Activated CD8-positive, alpha-beta memory T cell treated with anti-CD3 and anti-CD28 coated beads, Interleukin-2, amount 50 U/mL, for 1 hour (primary cell): ENCODE results near the gene KNTC1.
"Not testable (repeated sequence)": the region's sequence is repeated elsewhere in the genome, so short reads cannot be mapped to it uniquely, and the experiment has no call there.

Experiments
- DNase-seq: peaks from one replicate; pipeline ENCODE4 v3.0.0-alpha.2; 2020; ENCODE audit errors: extremely low read depth

The KNTC1 gene

GRCh38 chr12:122505419-122506051 lies 21.5 kb upstream of the KNTC1 start:
- DNase-seq: no peak

- no peak for DNase-seq
These were observed 20.6 kb upstream of the KNTC1 start for GRCh38 chr12:122506393-122506938.

GRCh38 chr12:122508163-122508562 lies 18.9 kb upstream of the KNTC1 start:
- DNase-seq: no peak

GRCh38 chr12:122513028-122513427 lies 14.0 kb upstream of the KNTC1 start:
- not testable (repeated sequence) for DNase-seq

- DNase-seq: no peak
These were observed 13.4 kb upstream of the KNTC1 start for GRCh38 chr12:122513660-122514059.

GRCh38 chr12:122515275-122515674 lies 11.8 kb upstream of the KNTC1 start:
- no peak for DNase-seq

GRCh38 chr12:122516544-122517361 lies 10.3 kb upstream of the KNTC1 start:
- DNase-seq: no peak

- DNase-seq: no peak
These were observed 9.2 kb upstream of the KNTC1 start for GRCh38 chr12:122517877-122518276.

- DNase-seq: no peak
These were observed 8.1 kb upstream of the KNTC1 start for GRCh38 chr12:122518908-122519307.

- DNase-seq: no peak
These were observed 7.6 kb upstream of the KNTC1 start for GRCh38 chr12:122519418-122519817.

- no peak for DNase-seq
These were observed 6.4 kb upstream of the KNTC1 start for GRCh38 chr12:122520676-122521075.

GRCh38 chr12:122523280-122523679 lies 3.8 kb upstream of the KNTC1 start:
- DNase-seq: no peak

GRCh38 chr12:122523846-122524718 lies 3.0 kb upstream of the KNTC1 start:
- DNase-seq: no peak

- DNase-seq: no peak
These were observed 462 bp downstream of the KNTC1 start for GRCh38 chr12:122527478-122527944.

GRCh38 chr12:122528582-122528981 lies 1.5 kb downstream of the KNTC1 start:
- DNase-seq: no peak

GRCh38 chr12:122528992-122529391 lies 1.9 kb downstream of the KNTC1 start:
- DNase-seq: no peak

- DNase-seq: no peak
These were observed 6.8 kb downstream of the KNTC1 start for GRCh38 chr12:122533856-122534255.

- no peak for DNase-seq
These were observed 10.0 kb downstream of the KNTC1 start for GRCh38 chr12:122537021-122537420.

GRCh38 chr12:122538496-122538895 lies 11.4 kb downstream of the KNTC1 start:
- no peak for DNase-seq

GRCh38 chr12:122544537-122544936 lies 17.5 kb downstream of the KNTC1 start:
- DNase-seq: no peak

GRCh38 chr12:122545855-122546254 lies 18.8 kb downstream of the KNTC1 start:
- DNase-seq: no peak

- DNase-seq: no peak
These were observed 20.3 kb downstream of the KNTC1 start for GRCh38 chr12:122547330-122547729.
